NCI-H146 treated with DMSO at 0.1 percent for 48 hours (cell line): ENCODE measurements around the gene TTC16.

ENCODE experiments used
- DNase-seq: peaks from one replicate; lab custom pipeline; 2025; ENCODE audit not compliant: unreplicated experiment; lab: John Stamatoyannopoulos, UW

The TTC16 gene

DNA sequence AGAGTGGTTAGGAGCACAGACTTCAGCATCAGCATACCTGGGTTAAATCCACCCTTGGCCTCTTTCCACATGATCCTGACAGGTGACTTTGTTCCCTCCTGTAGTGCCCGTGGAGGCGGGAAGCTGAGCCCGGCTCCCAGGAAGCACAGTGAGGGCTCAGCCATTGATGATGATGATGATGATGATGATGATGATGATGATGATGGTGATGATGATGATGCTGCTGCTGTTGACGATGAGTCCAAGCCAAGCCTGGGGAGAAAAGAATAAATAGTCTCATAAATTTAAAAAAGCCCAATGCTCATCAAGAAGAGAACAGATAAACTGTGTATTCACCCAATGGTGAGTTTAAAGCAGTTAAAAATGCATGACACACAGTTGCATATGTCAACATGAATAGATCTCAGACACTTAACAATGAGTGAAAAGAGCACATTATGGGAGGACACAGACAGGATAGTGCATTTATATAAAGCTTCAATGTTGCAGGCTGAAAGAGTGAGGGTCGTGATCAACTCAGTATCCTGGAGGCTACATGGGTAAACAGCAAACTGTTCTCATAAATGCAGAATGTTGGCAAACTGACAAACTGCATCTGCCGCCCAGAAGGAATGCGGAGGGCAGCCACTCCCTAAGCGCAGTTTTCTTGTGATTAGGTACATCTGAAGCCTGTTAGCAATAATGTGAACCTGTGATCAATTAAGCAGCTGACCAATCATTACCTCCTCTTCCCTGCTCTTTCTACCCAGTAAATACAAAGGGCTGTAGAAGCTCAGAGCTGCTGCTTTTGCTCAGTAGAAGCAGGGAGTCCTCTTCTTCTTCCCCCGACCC lies 20.8 kb upstream of the TTC16 start:
- DNase-seq, result no peak

DNA sequence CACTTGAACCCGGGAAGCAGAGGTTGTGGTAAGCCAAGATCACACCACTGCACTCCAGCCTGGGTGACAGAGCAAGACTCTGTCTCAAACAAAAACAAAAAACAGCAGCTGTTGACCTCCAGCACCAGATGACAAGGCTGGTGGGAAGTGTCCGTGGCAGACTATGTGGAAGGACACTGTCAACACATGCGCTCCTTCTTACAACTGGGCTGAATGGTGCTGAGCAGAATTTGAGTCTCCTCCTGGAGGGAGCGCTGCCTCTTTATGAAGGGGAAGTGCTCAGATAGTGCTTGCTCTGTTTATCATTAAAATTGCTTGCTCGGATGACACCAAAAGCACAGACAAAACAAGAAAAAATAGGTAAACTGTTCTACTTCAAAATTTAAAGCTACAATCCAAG lies 18.3 kb upstream of the TTC16 start:
- DNase-seq, result no peak

DNA sequence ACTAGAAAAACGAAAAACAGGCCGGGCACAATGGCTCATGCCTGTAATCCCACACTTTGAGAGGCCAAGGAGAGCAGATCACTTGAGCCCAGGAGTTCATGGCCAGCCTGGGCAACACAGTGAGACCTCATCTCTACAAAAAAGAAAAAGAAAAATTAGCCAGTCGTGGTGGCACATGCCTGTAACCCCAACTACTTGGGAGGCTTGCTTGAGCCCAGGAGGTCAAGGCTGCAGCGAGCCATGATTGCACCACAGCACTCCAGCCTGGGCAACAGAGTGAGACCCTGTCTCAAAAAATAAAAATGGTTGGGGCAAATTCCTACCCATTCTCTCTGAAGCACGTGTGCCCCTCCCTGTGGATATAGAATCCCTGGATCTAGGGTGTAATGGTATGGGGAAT lies 17.5 kb upstream of the TTC16 start:
- DNase-seq, result no peak

DNA sequence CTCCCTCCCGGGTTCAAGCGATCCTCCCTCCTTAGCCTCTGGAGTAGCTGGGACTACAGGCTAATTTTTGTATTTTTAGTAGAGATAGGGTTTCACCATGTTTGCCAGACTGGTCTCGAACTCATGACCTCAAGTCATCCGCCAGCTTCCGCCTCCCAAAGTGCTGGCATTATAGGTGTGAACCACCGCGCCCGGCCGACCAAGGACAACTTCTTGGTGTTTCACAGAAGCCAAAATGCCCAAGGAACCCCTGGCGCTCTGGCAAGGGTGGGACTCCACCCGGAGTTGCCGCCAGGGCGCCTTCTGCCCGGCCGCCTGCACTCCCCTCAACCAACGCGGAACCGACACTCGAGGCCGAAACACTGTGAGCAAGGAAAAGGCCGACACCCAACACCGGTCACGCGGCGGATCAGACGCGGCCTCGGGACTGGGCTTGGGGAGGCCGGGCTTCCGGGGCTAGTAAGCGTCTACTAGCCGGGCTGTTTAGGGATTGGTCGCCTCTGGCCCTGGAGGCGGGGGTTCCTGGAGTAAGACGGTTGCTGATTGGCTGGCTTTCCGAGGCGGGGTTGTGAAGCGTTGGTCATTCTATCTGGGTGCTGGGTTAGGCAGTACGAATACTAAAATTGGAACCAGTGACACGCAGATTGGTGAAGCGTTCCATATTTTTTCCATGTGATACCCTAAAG lies 16.8 kb upstream of the TTC16 start:
- no peak for DNase-seq

DNA sequence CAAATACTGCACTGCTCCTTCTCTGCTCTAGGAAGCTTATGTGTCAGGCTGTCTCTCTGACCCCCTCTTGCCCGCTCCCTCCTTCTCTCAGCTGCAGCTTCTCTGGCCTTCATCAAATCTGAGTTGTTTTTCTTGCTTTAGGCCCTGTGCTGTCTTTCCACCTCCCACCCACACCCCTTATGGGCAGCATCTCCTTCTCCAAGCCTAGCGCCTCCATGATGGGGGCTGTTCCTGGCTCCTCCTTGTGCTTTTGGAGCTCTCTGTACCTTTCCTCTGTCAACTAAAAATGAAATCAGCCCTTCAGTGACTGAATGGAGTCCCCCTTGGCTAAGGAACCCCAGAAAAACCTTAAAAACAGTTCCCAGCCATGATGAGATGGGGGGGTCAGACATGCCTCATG lies 15.7 kb upstream of the TTC16 start:
- no peak for DNase-seq

DNA sequence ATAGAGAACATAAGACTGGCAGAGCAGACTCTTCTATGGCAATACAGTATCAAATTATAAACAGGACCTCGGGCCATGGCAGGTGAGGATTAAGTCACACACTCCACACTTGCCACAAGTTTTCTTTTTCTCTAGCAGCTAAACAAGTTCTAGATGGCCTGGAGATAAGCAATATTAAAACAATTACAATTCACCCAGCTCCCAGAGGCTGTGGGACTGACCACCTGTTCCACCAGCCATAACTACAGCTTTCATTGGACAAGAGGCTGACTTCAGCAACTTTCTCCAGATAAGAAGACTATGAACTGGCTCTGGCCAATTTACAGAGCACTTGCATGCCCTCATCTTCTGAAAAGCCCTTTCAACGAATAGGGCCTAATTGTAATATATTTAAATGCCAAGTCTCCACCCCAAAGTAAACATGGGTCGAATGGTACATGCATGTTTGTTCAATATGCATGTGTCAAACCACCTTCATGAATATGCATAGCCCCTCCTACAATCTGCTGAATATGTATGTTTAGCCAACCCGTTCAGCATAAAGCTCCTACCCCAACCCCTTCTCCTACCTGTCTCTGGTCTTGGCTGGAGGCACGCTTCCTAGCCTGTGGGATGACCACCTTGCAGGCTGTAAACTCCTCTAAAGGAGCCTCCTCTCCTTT lies 15.2 kb upstream of the TTC16 start:
- DNase-seq, result no peak

DNA sequence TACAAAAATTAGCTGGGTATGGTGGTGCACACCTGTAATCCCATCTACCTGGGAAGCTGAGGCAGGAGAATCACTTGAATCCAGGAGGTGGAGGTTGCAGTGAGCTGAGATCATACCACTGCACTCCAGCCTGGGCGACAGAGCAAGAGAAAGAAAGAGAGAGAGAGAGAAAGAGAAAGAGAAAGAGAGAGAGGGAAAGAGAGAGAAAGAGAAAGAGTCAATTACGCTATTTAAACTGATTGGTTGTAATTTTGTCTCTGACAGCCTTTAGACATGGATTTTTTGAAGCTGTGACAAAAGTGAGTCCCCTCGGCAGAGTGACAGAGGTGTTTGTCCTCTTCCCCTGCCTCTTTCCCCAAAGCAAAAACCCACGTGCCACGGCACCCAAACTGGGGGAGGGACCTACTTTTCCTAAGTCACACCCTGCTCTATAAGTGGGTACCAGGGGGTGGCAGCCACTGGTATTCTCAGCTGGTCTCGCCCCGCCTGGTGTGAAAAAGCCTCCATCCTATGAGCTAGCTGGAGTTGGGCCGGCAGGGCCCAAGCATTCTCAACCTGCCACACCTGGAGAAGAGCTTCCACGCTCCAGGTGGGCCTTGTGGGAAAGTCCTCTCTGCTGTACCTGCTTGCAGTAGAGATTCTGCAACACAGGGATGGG lies 12.5 kb upstream of the TTC16 start:
- DNase-seq, result no peak

DNA sequence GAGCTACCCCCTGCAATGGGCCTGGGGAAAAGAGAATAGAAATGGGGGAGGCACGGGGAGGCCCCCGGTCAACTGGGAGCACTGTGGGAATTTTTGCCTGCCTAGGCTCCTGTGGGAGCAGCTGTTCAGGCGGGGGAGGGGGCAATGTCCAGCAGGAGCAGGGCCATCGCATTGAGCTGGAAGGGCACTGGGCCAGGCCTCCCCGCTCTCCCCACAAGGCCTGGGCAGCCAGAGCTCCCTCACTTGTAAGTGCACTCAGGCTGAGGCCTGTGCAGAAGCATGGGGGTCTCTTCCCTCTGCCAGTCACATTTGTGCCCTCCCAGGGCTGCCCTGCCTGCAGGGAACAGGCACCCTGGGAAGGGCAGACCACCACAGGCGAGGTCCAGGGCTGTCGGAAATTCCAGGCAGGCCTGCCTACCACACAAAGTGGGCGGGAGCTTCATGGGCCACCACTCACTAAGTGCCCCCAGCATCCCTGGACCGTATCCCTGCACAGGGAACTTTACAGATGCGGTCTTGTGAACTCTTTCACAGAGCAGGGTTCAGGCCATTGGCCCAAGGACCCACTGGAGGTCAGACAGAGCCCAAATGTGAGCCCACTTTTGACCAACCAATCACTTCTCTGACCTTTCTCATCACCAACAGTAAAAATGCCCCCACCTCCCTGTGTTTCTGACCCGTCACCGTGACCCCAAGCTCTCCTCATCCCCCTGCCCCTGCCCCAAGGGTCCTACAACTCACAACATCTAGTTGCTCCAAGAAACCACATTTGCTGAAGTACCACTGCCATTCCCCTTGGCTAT lies 10.1 kb upstream of the TTC16 start:
- DNase-seq, result no peak

DNA sequence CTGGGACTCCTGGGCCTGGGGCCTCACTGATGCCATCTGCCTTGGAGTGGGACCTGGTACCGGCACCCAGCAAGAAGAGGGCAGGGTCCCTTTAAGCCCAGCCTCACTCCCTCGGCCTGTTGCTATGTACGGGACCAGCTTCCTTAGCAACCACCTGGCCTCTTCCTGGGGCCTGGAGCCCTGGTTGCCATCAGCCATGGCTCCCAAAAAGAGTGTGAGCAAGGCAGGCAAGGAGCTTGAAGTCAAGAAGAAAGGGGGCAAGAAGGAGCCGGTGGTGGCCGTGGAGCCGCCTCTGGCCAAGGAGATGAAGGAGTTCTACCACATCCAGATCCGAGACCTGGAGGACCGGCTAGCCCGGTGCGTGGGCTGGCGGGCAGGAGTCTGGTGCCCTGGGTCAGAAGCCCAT lies 9.0 kb upstream of the TTC16 start, which contains the start of gene CFAP157:
CFAP157 (plus strand) TSS at position 153 of the 406 bp plus-strand sequence; CDS start at position 197, 44 bp downstream.
- DNase-seq, result peak; percentile 30

DNA sequence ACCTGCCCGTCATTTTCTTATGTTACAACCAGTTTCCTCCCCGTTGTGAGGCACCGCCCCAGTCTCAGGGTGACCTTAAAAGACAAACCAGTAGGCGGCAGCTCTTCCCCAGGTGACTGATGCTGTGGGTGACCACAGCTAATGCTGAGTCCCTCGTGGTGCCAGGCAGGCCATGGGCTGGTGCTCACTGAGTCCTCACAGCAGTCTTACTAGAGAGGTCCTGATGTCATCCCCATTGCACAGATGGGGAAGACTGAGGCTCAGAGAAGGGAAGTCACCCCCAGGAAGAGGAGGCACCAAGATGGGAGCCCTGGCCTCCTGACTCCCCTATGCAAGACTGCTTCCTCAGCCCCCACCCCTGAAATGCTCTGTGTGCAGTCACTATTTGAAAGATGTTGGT lies 8.1 kb upstream of the TTC16 start:
- peak; percentile 16 for DNase-seq

DNA sequence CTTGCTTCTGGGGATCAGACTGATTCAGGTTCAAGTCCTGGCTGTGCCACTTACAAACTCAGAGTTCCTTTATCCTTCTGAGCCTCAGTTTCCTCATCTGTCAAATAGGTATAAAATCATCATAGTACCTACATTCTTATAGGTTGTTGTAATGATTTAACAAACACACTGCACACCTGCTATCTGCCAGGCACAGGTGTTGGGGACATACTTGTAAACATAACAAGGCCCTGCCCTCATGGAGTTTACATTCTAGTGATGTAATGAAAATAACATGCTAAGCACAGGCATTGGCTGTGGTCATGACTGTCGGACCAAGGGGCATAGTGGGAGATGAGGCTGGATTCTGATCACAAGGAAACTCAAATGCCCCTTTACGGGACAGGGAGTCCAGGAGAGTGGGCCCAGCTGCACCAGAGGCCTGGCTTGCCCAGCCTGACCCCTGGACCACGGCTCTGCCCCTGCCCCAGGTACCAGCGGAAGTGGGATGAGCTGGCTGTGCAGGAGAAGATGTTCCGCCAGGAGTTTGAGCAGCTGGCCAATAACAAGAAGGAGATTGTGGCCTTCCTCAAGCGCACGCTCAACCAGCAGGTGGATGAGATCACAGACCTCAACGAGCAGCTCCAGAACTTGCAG lies 6.8 kb upstream of the TTC16 start:
- DNase-seq, result no peak

DNA sequence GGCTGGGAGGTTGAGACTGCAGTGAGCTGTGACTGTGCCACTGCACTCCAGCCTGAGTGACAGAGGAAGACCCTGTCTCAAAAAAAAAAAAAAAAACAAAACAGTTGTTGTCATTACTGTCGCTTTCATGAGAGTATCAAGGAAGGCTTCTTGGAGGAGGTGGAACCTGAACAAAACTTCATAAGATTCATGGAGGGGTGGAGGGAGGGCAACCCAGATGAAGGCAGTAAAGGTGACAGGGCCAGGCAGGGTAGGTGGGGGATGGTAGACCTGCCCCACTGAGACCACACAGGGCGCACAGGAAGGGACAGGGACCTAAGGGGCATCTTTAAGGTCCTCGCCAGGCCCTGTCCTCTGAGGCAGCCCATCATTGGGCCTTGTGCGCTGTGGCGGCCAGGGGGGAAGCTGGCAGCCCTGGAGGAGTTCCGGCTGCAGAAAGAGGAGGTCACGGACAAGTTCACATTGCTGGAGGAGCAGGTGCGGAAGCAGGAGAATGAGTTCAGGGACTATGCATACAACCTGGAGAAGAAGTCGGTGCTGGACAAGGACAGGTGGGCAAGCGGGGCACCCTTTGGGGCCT lies 5.6 kb upstream of the TTC16 start:
- DNase-seq, result no peak

DNA sequence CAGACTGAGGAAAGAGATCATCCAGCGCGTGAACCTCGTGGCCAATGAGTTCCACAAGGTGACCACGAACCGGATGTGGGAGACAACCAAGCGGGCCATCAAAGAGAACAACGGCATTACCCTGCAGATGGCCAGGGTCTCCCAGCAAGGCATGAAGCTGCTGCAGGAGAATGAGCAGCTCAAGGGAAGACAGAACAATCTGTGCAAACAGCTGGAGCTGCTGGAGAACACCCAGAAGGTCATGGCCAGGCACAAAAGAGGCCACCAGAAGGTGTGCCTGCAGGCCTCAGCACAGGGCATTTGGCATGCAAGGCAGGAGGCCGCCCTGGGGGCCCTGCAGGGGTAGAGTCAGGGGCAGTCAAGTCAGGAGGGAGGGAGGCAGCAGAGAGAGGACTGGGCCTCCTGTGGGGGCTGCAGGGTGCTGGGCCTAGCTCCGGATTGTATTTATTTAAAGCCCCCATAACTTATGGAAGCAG lies 4.6 kb upstream of the TTC16 start:
- DNase-seq, result no peak

DNA sequence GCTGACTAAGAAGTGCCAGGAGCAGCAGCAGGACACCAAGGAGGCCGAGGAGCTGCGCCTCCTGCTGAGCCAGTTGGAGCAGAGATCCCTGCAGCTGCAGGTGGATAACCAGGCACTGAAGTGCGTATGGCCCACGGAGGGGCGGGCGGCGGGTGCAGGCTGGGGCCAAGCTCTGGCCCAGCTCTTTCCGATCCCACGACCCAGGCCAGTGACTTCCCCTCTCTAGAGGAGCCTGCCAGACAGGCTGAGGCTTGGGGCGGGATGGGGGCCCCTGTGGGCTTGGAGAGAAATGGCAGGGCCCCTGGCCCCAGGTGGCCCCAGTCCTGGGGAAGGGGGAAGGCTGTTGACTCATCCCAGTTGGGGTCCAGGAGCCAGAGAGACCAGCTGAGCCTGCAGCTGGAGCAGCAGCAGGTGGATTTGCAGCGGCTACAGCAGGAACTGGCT lies 4.0 kb upstream of the TTC16 start:
- peak; percentile 83 for DNase-seq

DNA sequence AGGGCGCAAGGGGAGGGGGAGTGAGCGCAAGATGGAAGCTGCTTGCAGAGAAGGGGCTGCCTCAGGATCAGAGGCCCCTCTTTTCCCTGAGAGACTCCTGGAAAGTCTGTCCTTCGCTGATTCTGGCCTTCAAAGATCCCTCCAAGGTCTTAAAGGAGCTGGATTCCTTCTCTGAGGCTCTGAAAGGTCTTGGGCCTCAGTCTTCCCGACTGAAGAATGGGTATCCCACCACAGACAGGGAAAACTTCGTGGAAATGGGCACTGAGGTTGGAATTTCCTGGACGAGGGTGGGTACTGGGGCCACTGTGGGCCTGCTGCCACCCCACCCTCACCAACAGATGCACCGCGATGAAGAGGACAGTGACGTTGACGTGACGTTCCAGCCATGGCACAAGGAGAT lies 3.5 kb upstream of the TTC16 start:
- DNase-seq, result no peak

DNA sequence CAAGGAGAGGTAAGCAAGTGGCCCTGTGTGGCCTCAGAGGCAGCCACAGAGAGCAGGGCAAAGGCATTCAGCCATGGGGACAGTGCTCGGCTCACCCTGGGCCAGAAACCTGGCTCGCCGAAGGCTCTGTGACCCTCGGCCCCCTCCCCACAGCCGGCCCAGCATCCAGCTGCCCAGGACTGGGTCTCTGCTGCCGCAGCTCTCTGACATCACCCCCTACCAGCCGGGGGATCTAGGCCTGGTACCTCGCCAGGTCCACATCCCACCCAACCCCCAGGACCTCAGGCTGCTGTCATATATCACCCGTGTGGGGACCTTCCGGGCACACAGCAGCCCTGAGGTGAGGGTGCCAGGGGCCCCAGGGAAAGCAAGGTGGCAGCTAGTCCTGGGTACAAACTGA lies 3.0 kb upstream of the TTC16 start:
- no peak for DNase-seq

DNA sequence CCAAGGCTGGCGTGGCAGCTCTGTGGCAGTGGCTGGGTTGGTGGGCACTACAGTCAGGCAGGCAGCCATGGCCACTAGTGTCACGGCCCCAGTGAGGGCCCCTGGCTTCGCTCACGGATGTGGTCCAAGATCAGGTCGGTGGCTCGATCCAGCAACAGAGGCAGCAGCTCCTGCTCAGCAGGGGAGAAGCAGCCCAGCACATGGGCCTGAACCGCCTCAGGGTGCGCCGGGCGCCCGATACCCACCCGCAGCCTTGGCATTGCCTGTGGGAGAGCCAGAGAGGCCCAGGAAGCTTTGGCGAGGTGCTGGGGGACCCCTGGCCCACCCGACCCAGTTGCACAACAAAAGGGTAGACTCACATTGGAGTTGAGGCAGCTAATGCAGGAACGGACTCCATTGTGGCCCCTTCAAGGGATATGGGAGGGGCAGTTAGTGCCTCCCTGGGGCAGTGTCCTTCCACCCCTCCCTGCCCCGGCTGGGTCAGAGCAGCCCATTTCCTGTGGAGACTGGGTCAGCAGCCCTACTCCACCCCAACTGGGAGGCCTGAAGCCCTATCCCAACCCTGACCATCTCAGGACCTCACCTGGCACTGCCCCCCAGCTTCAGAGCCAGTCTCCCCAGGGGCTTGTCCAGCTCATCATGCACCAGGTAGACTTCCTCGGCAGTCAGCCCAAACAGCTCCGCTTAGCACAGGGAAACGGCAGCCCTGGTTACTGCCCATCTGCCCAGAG lies 1.7 kb upstream of the TTC16 start:
- no peak for DNase-seq

DNA sequence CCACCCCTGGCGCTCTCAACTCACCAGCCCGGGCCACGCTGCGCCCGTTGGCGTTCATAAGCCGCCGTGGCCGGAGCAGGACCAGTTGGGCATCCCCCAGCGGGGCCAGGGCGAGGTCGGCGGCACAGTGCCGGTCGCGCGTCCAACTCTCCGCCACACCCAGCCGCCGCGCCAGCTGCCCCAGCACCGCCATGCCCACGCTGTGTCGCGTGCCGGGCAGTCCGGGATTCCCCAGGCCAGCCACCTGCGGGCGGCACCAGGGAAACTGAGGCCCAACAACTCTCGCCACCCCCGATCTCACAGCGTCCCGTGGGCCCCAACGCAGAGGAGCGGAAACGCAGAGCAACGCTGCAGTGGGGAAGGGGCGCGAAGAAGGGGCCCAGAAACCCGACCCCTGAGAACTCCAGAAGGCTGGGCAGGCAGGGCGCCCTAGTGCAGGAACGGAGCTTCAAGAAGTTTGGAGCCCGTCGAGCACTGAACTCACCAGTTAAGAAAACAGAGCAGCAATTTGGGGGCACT lies 869 bp upstream of the TTC16 start:
- DNase-seq, result no peak

DNA sequence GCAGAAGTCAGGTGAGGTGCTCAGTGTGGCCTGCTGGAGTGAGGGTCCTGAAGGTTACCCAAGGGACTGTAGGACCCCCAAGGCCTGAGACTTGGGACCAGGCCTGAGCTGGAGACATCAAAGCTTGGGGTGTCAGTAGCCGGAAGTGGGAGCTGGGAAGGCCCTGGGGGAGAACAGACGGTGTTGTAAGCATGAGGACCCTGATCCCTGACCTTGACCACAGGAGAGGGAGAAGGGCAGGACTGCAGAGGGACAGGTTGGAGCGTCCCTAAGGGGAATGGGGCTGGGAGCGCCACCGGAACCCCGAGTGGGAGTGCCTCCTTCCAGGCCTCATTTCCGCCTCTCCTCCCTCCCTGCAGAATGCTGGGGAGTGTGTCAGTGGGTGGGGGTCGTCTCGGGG lies 533 bp downstream of the TTC16 start:
- DNase-seq, result no peak
